DMS153 treated with DMSO at 0.1 percent for 48 hours (cell line): ENCODE data around the gene CUL2.
"Not testable (repeated sequence)": the region's sequence is repeated elsewhere in the genome, so short reads cannot be mapped to it uniquely, and the experiment has no call there.

Source experiments
- DNase-seq: peaks from one replicate; lab custom pipeline; 2025; ENCODE audit not compliant: unreplicated experiment; lab: John Stamatoyannopoulos, UW

CUL2 gene

DNA sequence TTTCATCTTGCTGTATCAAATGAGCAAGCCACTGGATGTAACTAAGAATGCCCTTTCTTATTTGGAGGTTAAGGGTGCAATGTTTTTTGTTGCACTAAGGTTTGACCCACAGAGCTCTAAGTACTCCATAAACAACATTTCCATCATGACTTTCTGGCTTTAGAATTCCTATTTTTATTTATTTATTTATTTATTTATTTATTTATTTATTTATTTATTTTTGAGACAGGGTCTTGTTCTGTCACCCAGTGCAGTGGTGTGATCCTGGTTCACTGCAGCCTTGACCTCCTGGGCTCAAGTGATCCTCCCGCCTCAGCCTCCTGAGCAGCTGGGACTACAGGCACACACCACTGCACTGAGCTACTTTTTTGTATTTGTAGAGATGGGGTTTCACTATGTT is 9.9 kb downstream of the CUL2 start:
- not testable (repeated sequence) for DNase-seq

- DNase-seq, result no peak
Observed at GRCh38 chr10:35079763-35080162, 10.4 kb downstream of the CUL2 start.

GRCh38 chr10:35079265-35079664 is 10.9 kb downstream of the CUL2 start:
- DNase-seq, result no peak

GRCh38 chr10:35075228-35075627 is 14.9 kb downstream of the CUL2 start:
- DNase-seq, result no peak

DNA sequence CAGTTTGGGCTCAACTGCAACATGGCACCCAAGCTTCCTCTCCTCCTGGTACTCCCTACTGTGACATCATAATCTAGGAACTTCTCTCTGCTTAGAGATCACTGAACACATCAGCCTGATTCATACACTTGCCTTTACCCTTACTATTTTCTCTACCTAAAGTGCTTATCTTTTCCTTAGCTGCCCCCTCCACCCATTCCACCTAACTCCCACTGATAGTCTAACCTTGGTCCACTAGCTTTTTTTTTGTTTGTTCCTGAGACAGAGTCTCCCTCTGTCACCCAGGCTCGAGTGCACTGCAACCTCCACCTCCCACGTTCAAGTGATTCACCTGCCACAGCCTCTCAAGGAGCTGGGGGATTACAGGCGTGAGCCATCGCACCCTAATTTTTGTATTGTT is 15.9 kb downstream of the CUL2 start:
- no peak for DNase-seq

DNA sequence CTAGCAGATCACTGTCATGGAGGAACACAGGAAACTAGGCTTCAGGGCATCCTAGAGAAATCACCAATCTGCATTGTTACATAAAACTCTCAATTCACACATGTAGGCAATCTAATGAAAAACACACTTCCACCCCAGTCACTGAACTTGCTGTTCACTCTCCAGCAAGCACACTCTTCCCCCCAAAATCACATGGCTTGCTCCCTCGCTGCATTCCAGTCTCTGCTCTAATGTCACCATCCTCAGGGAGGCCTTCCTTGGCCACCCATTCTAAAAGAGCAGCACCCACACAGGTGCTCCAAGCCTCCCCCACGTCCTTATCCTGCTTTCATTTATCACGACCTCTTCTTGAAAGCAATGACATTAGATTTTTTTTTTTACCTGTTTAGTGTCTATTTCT is 19.6 kb downstream of the CUL2 start:
- DNase-seq, result no peak

DNA sequence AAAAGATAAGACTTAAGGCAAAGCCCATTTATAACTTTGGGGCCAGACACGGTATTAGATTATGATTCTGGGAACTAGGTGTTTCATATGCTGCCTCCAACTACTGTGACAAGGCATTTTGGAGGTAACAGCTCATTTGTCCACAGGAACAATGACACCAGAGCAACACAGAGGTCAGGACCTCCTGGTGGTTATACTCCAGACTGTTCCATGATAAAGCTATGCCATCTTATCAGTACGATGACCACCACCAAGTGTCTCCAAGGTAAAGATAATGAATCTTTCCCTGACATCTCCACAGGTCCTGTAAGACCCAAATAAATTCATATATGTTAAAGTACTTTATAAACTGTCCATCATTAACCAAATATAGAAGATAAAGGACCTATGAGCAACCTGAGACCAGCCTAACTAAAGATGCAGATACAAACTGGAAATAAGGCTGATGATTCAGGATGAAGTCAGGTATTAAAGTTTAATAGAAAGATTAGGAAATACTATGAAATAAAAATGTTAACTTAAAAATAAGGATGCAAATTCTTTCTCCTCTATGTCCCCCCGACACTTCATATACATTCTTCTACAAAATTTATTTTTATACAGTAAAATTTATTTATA is 26.2 kb downstream of the CUL2 start:
- no peak for DNase-seq

DNA sequence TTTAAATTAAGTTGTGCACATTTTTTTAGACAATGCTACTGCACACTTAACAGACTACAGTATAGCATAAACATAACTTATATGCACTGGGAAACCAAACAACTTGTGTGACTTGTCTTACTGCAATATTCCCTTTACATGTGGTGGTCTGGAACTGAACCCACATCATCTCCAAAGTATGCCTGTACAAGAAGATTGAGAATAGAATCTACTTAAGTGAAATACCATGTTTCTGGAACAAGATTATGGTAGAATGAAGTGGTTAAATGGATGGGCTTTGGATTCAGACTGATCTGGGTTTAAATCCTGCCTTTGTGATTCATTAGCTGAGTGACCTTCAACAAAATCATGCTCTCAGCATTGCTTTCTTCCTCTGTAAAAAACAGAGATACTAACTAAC is 30.7 kb downstream of the CUL2 start:
- DNase-seq, result no peak

- DNase-seq, result no peak
Observed at GRCh38 chr10:35058686-35059085, 31.5 kb downstream of the CUL2 start.

DNA sequence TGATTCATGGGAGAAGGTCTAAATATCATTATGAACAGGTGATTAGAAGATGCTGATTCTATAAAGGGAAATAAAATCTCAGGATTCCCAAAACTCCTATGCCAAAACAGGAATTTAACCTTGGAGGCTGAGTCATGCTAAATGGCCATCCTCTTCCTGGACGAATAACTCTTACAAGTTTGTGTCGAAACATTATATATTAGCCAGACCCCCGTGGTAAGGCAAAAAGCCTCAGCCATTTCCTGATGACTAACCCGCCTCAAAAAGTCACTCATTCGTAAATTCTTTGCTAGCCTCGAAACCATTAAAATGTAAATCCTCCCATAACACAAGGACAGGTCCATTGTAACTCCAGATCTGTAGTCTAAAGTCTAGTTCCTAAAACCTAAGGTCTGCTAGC is 32.0 kb downstream of the CUL2 start:
- DNase-seq, result no peak

DNA sequence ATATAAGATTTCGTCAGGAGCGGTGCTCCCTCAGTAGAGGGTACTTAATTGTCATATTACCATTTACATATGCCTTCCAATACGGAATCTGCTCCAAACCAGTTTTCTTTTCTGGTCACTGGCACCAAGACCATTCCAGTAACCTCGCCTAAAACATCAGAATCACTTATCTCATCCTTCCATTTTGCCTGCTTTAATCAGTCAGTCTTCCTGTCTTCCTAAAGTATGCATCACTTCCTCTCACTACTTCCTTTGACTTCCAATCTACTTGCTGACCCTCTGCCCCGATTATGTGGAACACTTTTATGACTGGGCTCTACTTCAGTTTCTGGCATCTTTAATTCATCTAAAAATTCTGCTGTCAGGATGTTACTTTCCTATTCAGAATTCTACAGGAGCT is 33.5 kb downstream of the CUL2 start:
- no peak for DNase-seq

DNA sequence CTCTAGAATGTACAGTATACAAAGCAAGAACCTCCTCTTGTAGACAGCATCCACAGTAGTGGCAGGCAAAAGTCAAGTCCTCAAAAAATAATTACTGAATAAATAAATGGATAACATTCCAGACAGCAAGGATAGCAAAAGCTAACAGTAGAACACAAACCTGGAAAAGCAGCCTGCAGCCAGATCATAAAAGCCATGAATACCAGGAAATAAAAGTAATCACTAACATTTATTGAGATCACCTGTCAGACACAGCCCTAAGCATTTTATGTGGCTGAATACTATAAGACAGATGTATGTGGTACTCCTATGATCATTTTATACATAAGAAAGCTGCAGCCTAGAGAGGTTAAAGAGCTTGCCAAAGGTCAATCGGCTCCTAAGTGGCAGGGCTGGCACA is 34.0 kb downstream of the CUL2 start:
- DNase-seq, result peak; percentile 1

DNA sequence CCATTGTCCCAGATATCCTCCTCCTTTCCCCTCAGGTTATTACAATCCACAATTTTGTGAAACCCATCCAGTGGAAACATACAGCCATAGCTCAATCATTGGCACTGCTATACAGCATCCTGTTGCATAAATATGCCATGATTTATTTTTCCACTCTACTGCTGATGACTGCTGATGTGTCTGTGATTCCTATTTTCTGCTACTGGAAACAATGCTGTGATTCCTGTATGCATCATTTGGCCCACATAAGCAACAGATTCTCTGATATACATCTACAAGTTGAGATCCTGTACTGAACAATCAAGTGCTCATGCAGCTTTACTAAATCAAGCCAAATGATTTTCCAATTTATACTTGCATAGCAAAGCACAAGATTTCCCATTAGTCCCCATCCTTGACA is 39.6 kb downstream of the CUL2 start:
- DNase-seq, result no peak

- DNase-seq, result no peak
Observed at GRCh38 chr10:35046074-35046473, 44.1 kb downstream of the CUL2 start.

DNA sequence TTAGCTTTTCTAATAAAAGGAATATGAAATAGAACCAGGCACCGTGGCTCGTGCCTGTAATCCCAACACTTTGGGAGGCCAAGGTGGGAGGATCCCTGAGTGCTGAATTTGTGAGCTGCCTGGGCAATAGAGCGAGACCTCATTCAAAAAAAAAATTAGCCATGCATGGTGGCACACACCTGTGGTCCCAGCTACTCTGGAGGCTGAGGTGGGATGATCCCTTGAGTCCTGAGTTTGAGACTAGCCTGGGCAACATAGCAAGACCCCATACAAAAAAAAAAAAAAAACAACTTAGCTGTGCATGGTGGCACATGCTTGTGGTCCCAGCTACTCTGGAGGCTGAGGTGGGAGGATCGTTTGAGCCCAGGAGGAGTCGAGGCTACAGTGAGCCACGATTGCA is 44.9 kb downstream of the CUL2 start:
- DNase-seq, result not testable (repeated sequence)

- DNase-seq, result no peak
Observed at GRCh38 chr10:35043796-35044344, 46.3 kb downstream of the CUL2 start.

GRCh38 chr10:35042783-35043182 is 47.4 kb downstream of the CUL2 start:
- no peak for DNase-seq

GRCh38 chr10:35041502-35041879 is 48.6 kb downstream of the CUL2 start:
- no peak for DNase-seq

DNA sequence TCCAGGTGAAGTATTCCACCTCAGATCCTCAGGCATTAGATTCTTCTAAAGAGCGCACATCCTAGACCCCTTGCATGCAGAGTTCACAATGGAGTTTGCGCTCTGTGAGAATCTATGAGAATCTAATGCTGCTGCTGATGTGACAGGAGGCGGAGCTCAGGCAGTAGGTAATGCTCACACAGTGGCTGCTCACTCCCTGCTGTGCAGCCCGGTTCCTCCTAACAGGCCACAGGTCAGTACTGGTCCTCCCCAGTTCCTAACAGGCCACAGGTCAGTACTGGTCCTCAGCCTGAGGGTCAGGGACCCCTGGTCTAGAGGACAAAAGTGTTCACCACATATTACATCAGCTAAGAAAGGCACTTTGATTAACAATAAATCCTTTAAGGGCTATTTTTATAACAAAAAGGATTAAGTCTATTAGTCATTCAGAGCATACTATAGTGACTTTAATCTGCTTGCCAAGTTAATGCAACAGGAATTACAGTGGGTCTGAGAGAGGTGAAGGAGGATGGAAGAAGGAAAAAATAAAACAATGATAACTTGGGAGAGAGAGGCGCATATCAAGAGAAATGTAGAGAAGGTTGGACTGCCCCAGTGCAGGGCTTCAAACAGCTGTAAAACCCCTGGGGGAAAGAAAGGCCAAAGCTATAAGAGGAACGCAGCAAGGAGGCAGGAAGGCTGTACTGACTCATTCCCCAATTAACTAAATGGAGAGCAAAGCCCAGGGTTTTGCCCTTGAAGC is 49.2 kb downstream of the CUL2 start:
- no peak for DNase-seq

DNA sequence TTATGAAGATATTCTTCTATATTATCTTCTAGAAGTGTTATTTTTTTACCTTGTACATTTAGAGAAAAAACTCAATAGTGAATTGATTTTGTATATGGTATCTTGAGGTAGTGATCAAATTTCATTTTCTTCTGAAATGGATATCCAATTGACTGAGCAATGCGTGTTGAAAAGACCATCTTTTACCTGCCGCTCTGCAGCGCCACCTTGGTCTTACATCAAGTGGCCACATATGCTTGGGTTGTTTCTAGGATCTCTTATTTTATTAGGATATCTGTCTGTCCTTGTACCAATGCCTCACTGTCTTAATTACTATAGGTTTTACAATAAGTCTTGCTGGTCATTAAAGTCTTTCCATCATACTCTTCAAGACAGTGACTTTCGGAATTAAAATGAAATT is 53.0 kb downstream of the CUL2 start:
- no peak for DNase-seq

GRCh38 chr10:35035606-35036005 is 54.5 kb downstream of the CUL2 start:
- DNase-seq, result no peak

- no peak for DNase-seq
Observed at GRCh38 chr10:35027567-35027966, 62.6 kb downstream of the CUL2 start.

- DNase-seq, result no peak
Observed at GRCh38 chr10:35025916-35026315, 64.2 kb downstream of the CUL2 start.
